Smooth muscle cell (in vitro differentiated cells): ENCODE measurements around the gene KDM1B. TPM values are rescaled to one million over a fixed set of nuclear protein-coding genes. Genes with fewer than 3 reads are reported as not detected.

Source experiments
- DNase-seq: peaks from one replicate; lab custom pipeline; 2025; ENCODE audit not compliant: unreplicated experiment; lab: John Stamatoyannopoulos, UW
- H2AFZ ChIP-seq: fragments of 200-600 bp; sonication (generic); 2 replicates; pipeline ENCODE4 v1.6.0; 2016; ENCODE audit warnings: antibody characterized with exemption, low read depth, mild to moderate bottlenecking
- H3F3A ChIP-seq: fragments of 200-600 bp; sonication (generic); 2 replicates; pipeline ENCODE4 v1.6.0; 2017; ENCODE audit warnings: antibody characterized with exemption, low read depth
- H3K27ac ChIP-seq: fragments of 200-600 bp; sonication (generic); 2 replicates; pipeline ENCODE4 v1.5.1; 2016; ENCODE audit warnings: low read depth, mild to moderate bottlenecking
- H3K27me3 ChIP-seq: fragments of 200-600 bp; sonication (generic); 2 replicates; pipeline ENCODE4 v1.6.1; 2016; ENCODE audit warnings: low read depth, mild to moderate bottlenecking
- H3K36me3 ChIP-seq: fragments of 200-600 bp; sonication (generic); 2 replicates; pipeline ENCODE4 v1.5.1; 2016; ENCODE audit warnings: low read depth
- H3K4me1 ChIP-seq: fragments of 200-600 bp; sonication (generic); 2 replicates; pipeline ENCODE4 v1.5.1; 2016; ENCODE audit warnings: low read depth
- H3K4me2 ChIP-seq: fragments of 200-600 bp; sonication (generic); 2 replicates; pipeline ENCODE4 v1.6.0; 2016; ENCODE audit warnings: mild to moderate bottlenecking
- H3K4me3 ChIP-seq: fragments of 200-600 bp; sonication (generic); 2 replicates; pipeline ENCODE4 v1.5.1; 2016; ENCODE audit warnings: mild to moderate bottlenecking
- H3K79me2 ChIP-seq: fragments of 200-600 bp; sonication (generic); 2 replicates; pipeline ENCODE4 v1.6.0; 2016; ENCODE audit warnings: low read depth, mild to moderate bottlenecking
- H3K9ac ChIP-seq: fragments of 200-600 bp; sonication (generic); 2 replicates; pipeline ENCODE4 v1.6.0; 2016; ENCODE audit warnings: low read depth
- H3K9me3 ChIP-seq: fragments of 200-600 bp; sonication (generic); replicated peaks from 2 replicates; pipeline ENCODE4 v1.5.1; 2016; ENCODE audit warnings: low read depth
- H4K20me1 ChIP-seq: fragments of 200-600 bp; sonication (generic); 2 replicates; pipeline ENCODE4 v1.6.0; 2016; ENCODE audit warnings: low read depth
- WGBS: methylation state at CpG from one replicate; pipeline ENCODE4 v1.1.7; 2016; ENCODE audit warnings: low lambda C conversion rate; 5-methylcytosine and 5-hydroxymethylcytosine counted together
- polyA plus RNA-seq: library from polyadenylated mRNA; unstranded; fragments of >200 nt; fragmentation: Nextera tagmentation; extraction: Ambion mirVana; gene quantifications from 2 replicates; pipeline ENCODE4 v1.2.1, GENCODE V29; 2016
- total RNA-seq: library from RNA; depleted of rRNA; stranded (reverse); fragments of >200 nt; gene quantifications from 2 replicates; pipeline ENCODE4 v1.2.3, GENCODE V29; 2014
- TF ChIP-seq, protein P1 (sequence below): fragments of 200-600 bp; sonication (generic); IDR thresholded peaks from 2 replicates; pipeline ENCODE4 v1.5.1; 2017; ENCODE audit warnings: borderline replicate concordance, mild to moderate bottlenecking, antibody characterized with exemption; ENCODE audit not compliant: insufficient read depth, poor library complexity, severe bottlenecking

Gene KDM1B
- total and polyA plus RNA-seq, 2 experiments from 2014 or later: 8.2 to 15.8 TPM

DNA sequence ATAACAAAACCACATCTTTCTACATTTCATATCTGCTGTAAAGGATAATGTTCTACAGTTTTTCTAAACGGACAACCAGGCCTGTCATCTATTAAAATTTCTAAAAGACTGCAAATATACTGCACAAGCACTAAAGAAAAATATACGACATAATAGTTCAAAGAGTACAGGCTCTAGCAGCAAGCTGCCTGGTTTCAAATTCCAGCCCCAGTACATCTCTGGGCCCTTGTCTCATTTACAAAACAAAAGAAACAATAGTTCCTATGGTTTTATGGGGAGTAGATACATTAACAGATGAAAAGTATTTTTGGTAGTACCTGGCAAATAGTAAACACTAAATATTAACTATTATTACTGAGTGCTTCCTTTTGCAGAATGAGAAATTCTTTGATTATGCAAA, 85.0 kb downstream of the KDM1B start:
- H3K4me1 ChIP-seq: no peaks in the 10 kb centered on the region
- no peak overlapping the region for H3K9ac ChIP-seq
- H3K27ac ChIP-seq: no peak overlapping the region
- H3K79me2 ChIP-seq: peaks cover 10% of the 10 kb centered on the region
- H3K36me3 ChIP-seq: peaks cover 25% of the 10 kb centered on the region
- H4K20me1 ChIP-seq: no peaks in the 10 kb centered on the region
- H3K9me3 ChIP-seq: no peaks in the 10 kb centered on the region
- H3F3A ChIP-seq: no peaks in the 10 kb centered on the region
- no peak overlapping the region for H2AFZ ChIP-seq
- H3K4me3 ChIP-seq: no peak overlapping the region
- no peak overlapping the region for H3K4me2 ChIP-seq
- no peaks in the 10 kb centered on the region for H3K27me3 ChIP-seq
- DNase-seq: no peak
- TF ChIP-seq, protein P1, sequence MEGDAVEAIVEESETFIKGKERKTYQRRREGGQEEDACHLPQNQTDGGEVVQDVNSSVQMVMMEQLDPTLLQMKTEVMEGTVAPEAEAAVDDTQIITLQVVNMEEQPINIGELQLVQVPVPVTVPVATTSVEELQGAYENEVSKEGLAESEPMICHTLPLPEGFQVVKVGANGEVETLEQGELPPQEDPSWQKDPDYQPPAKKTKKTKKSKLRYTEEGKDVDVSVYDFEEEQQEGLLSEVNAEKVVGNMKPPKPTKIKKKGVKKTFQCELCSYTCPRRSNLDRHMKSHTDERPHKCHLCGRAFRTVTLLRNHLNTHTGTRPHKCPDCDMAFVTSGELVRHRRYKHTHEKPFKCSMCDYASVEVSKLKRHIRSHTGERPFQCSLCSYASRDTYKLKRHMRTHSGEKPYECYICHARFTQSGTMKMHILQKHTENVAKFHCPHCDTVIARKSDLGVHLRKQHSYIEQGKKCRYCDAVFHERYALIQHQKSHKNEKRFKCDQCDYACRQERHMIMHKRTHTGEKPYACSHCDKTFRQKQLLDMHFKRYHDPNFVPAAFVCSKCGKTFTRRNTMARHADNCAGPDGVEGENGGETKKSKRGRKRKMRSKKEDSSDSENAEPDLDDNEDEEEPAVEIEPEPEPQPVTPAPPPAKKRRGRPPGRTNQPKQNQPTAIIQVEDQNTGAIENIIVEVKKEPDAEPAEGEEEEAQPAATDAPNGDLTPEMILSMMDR: no peak
- 87% methylated on average over 2 of the region's 2 CpGs for WGBS

DNA sequence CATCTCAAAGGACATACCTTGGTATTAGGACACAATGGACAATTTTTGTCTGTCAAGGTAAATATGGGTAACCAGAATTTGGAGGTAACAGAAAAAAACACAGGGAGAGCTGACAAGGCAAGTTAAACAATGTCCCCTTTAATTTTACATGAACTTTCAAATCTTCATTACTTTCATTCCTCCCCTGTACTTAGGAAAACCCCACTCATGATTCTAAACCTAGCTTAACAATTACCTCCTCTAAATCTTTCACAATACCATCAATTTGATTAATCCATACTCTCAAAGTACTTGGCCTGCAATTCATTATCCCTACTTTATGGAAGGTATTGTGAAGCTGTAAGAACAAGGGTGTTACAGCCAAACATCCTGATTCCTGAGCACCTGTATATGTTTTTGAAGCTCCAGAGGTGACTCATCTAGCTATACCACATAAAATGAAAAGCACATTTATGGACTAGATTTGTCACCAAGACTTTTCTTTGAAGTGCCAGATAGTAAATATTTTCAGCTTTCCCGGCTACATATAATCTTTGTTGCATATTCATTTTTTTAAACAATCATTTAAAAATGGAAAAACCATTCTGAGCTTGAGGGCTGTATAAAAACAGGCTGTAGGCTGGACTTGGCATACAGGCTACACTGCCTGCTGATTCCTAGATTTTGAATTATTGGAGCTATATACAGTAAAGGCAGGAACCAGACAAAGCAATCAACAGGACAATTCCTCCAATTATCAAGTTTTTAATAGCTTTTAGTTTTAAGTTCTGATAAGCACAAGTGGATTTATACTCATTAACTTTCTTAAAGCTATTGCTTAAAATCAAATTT, 86.2 kb downstream of the KDM1B start:
- no peaks in the 10 kb centered on the region for H3K9me3 ChIP-seq
- H3K79me2 ChIP-seq: peaks cover 6% of the 10 kb centered on the region
- H3K4me1 ChIP-seq: no peaks in the 10 kb centered on the region
- H3K4me3 ChIP-seq: no peak overlapping the region
- H3K9ac ChIP-seq: no peak overlapping the region
- TF ChIP-seq, protein P1: no peak
- no peak overlapping the region for H2AFZ ChIP-seq
- peak overlapping the region; percentile 0 for H3K4me2 ChIP-seq
- H3K36me3 ChIP-seq: peaks cover 14% of the 10 kb centered on the region
- no peaks in the 10 kb centered on the region for H3F3A ChIP-seq
- H4K20me1 ChIP-seq: no peaks in the 10 kb centered on the region
- WGBS: 61% methylated on average over 1 of the region's 1 CpG
- peak overlapping the region; percentile 39 for H3K27ac ChIP-seq
- H3K27me3 ChIP-seq: no peaks in the 10 kb centered on the region
- DNase-seq: no peak

DNA sequence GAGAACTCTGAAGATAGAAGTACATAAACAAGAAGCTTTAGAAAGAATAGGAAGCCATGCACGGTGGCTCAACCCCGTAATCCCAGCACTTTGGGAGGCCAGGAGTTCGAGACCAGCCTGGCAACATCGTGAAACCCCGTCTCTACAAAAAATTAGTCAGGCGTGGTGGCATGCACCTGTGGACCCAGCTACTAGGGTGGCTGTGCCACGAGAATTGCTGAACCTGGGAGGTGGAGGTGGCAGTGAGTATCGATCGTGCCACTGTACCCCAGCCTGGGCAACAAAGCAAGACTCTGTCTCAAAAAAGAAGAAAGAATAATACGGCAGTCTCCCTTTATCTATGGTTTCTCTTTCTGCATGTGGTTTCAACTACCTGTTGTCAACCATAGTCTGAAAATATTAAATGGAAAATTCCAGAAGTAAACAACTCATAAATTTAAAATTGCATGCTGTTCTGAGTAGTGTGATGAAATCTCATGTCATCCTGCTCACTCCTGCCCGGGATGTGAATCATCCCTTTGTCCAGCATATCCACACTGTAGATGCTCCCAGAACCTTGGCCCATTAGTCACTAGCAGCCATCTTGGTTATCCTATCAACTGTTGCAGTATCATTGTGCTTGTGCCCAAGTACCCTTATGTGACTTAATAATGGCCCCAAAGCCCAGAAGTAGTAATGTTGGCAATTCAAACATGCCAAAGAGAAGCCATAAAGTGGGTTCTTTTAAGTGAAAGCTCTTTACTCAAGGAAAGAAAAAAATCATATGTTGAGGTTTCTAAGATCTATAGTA, 87.0 kb downstream of the KDM1B start:
- Histone ChIP-seq H3K4me1 (no peaks in the 10 kb centered on the region), H3K9ac (no peak overlapping the region), H3K4me3 (no peak overlapping the region), H3K36me3 (peaks cover 14% of the 10 kb centered on the region), H3K9me3 (no peaks in the 10 kb centered on the region), H4K20me1 (no peaks in the 10 kb centered on the region), H3K79me2 (peaks cover 9% of the 10 kb centered on the region), H2AFZ (no peak overlapping the region), H3K27me3 (no peaks in the 10 kb centered on the region), H3K4me2 (peak overlapping the region; percentile 0), H3K27ac (peak overlapping the region; percentile 39), H3F3A (no peaks in the 10 kb centered on the region)
- no peak for DNase-seq
- whole genome bisulfite sequencing: 87% methylated on average over 11 of the region's 11 CpGs
- TF ChIP-seq, protein P1: no peak
